ENCODE data around the gene KIF14.
"Not testable (repeated sequence)": the region's sequence is repeated elsewhere in the genome, so short reads cannot be mapped to it uniquely, and the experiment has no call there.

KIF14 gene

GRCh38 chr1:200630515-200630899 lies 10.0 kb upstream of the KIF14 start:
- not testable (repeated sequence) for DNase-seq

DNA sequence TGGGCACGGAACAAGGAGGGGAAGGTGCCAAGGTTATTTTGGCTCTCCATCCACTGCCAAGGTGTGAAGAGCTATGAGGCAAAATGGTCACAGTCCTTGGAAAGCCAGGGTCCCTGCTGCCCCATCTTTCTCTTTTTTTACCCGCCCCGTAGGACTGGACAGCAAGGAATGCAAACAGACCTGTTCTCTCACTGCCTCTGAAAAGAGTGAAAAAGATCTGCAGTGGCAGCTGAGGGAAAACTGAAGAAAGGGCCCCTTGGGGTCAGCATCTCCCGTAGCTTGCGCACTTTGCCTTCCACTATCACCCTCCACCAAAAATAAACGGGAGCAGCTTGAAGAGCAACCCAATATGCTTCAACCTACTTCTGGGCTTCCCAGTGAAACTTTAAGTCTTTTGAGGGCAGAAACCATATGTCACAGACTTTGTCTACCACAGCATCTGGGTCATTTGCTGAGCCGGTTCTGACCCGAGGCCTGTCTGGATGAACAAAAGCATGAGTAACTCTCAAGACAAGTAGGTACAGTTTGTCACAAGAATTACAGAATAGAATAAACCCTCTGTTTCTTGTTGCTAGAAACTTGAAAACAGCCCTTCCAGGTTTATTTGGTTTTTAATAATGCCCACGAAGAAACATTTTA lies 9.4 kb upstream of the KIF14 start:
- no peak for DNase-seq

DNA sequence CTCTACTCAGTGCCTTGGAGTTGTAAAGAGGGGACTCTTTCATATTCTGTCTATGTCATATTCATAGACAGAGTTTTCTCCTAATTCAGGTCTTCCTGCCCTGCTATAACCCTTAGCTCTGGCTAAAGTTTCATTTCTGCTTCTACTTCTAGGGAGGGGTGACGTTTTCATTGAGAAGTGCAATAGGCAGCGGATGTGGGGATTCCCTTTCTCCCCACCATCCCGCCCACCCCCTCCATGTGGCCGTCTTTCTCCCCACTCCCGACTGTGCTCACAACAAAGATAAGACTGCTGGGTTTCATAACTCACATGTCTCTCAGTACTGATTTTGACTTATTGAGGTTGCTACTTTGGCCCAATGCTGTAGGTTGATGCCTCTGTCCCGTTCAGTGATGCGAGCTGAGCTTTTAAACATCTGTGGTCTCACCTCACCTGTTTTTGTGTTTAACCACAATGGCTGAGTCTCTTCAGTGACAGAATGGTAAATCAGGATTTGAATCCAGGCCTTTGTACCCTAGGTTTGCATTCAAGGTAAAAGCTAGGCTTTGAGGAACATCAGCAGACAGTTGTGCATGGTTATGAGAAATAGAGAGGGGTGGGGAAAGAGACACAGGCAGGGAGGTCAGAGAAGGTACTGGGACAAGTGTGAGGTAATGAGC lies 7.8 kb upstream of the KIF14 start:
- no peak for DNase-seq

GRCh38 chr1:200627575-200628222 lies 7.1 kb upstream of the KIF14 start:
- DNase-seq: no peak

GRCh38 chr1:200626853-200627534 lies 6.4 kb upstream of the KIF14 start:
- DNase-seq: no peak

DNA sequence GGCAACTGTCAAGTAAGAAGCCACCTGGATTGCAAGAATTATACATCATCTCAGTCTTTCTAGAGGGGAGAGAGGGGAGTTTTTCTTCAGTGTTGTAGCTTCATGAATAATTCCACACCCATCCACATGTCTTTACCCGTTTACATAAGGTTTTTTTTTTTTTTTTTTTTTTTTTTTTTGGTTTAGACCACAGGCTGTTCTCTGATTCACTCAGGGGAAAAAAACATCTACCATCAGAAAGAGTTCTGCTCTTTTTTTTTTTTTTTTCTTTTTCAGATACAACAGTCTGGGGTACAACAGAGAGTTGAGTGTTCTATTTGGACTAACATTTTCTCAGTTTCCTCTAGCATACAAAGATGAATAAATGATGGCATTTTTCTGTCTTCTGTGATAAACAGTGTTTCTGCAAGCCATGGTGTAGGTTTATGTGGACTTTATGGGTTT lies 4.9 kb upstream of the KIF14 start:
- DNase-seq: no peak

GRCh38 chr1:200624679-200625335 lies 4.3 kb upstream of the KIF14 start:
- no peak for DNase-seq

- DNase-seq: no peak
Observed at GRCh38 chr1:200619894-200620272, 668 bp downstream of the KIF14 start.

DNA sequence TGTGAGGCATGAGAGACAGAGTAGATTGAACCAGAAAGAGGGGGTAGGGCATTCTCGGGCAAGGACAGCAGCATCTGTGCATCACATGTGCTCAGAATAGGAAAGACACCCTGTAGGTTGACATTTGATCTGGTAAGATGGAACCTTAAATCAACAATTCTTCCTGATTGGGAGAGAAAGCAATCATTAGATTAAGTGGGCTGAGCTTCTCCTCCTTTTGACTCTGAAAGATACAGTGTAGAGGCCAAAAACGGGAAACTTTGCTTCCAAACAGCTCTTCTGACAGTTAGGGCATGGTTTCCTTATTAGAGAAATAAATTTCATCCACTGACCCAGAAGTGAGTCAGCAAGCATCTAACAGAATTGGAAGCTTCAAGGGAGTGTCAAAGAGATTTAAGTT lies 9.7 kb downstream of the KIF14 start:
- DNase-seq: no peak

DNA sequence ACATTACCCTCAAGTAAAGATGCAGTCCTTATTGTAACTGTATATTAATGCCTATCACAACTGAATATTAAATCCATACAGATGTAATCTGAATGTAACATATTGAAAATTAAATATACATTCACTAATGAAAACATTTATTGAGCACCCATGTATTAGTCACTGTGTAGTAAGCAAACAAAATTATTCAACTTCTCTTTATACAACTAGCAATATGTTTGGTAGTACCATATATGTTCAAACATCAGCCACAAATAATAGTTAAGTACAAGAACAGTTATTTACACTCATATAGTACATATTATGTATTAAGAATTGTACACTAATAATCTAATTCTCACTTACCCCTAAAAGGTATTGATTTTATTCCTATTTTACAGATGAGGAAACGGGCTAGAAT lies 17.9 kb downstream of the KIF14 start:
- no peak for DNase-seq

GRCh38 chr1:200590001-200590400 lies 30.6 kb downstream of the KIF14 start:
- DNase-seq: no peak

GRCh38 chr1:200588698-200589097 lies 31.9 kb downstream of the KIF14 start:
- no peak for DNase-seq

DNA sequence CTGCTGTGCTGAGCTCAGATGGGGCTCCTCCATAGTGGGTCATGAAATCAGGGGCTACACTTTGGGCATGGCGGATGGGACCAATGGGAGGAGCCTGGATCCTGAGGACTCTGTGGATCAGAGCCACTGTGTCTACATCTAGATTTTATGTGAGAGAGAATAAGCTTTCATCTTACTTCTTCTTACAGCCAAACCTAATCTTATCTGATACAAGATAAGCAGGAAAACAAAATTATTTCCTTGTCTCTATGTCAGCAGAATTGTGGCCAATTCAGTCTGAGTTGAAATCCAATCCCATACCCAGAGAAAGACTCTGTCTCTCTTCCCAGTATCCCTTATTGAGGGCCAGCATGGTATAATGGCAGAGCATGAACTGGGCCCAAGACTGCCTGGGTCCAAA lies 56.2 kb downstream of the KIF14 start:
- DNase-seq: no peak

- DNase-seq: no peak
Observed at GRCh38 chr1:200561856-200562214, 58.7 kb downstream of the KIF14 start.

GRCh38 chr1:200558866-200559459 lies 61.6 kb downstream of the KIF14 start:
- DNase-seq: no peak

- DNase-seq: no peak
Observed at GRCh38 chr1:200556002-200556401, 64.5 kb downstream of the KIF14 start.

- DNase-seq: not testable (repeated sequence)
Observed at GRCh38 chr1:200552737-200553136, 67.8 kb downstream of the KIF14 start.

GRCh38 chr1:200550367-200550766 lies 70.2 kb downstream of the KIF14 start:
- DNase-seq: no peak

DNA sequence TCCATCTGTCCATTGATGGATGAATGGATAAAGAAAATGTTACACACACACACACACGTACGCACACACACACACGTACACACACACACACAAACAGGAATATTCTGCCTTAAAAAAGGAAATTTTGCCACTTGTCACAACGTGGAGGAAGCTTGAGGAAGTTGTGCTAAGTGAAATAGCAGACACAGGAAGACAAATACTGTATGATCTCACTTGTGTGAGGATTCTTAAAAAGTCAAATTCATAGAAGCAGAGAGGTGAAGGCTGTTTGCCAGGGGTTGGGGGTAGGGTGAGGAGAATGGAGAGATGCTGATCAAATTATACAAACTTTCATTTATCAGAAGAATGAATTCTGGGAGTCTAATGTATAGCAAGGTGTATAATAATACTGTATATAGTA lies 73.2 kb downstream of the KIF14 start:
- DNase-seq: no peak

GRCh38 chr1:200546577-200546976 lies 74.0 kb downstream of the KIF14 start:
- DNase-seq: no peak

DNA sequence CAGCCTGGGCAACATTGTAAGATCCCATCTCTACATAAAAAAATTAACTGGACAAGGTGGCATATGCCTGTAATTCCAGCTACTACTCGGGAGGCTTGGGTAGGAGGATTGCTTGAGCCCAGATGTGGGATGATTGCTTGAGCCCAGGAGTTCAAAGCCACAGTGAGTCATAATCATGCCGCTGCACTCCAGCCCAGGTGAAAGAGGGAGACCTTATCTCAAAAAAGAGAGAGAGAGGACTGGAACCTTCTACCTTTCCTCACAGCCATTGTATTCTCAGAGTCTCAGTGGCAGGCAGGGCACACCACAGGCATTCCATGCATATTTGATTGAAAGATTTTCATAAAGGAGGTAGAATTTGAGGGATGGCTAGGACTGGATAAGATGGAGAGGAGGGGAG lies 78.4 kb downstream of the KIF14 start:
- no peak for DNase-seq

DNA sequence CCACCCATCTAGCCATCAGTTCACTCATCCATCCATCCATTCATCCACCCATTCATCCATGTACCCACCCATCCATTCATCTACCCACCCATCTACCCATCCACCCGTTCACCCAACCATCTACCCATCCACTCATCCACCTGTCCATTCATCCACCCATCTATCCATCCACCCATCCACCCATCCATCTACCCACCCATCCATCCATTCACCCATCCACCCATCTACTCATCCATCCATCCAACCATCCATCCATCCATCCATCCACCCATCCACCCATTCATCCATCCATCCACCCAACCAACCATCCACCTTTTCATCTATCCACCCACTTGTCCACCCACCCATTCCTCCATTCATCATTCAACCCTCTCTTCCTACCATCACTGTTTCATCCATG lies 80.3 kb downstream of the KIF14 start:
- DNase-seq: no peak

DNA sequence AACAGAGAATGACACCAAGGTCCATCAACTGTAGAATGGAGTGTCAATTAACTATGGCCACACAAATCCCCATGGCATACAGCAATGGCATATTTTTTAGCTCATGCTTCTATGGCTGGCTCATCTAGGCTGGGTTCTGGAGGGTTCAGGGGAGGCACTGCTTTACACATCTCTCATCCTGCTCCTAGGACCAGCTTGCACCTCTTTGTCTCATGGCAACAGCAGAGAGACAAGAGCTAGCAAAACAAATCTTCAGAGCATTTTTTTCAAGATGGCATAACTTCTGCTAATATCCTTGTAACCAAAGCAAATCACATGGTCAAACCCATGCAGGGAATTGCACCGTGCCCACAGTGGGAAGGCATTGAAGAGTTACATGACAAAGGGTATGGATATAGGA lies 82.4 kb downstream of the KIF14 start:
- no peak for DNase-seq
